ENCODE measurements around the gene PINK1.
"Not testable (repeated sequence)": the region's sequence is repeated elsewhere in the genome, so short reads cannot be mapped to it uniquely, and the experiment has no call there.

The PINK1 gene

GRCh38 chr1:20663365-20663764, 30.1 kb downstream of the PINK1 start:
- Histone ChIP-seq H3K4me1 (ENCODE audit: insufficient read depth, low read length) (peaks cover 11% of the 10 kb centered on the region; the same call in 1 of the 2 replicates), H3K9ac (ENCODE audit: low read depth, low read length) (no peak overlapping the region), H3K4me3 (ENCODE audit: low read length) (no peak overlapping the region), H3K27me3 (ENCODE audit: insufficient read depth, low read length) (no peaks in the 10 kb centered on the region), H3K27ac (ENCODE audit: low read depth, low read length) (no peak overlapping the region), H3K36me3 (ENCODE audit: insufficient read depth, low read length) (peaks cover 17% of the 10 kb centered on the region), H3K9me3 (ENCODE audit: insufficient read depth, low read depth, low read length) (no peaks in the 10 kb centered on the region)
- 84% methylated on average over 1 of the region's 1 CpG for WGBS

DNA sequence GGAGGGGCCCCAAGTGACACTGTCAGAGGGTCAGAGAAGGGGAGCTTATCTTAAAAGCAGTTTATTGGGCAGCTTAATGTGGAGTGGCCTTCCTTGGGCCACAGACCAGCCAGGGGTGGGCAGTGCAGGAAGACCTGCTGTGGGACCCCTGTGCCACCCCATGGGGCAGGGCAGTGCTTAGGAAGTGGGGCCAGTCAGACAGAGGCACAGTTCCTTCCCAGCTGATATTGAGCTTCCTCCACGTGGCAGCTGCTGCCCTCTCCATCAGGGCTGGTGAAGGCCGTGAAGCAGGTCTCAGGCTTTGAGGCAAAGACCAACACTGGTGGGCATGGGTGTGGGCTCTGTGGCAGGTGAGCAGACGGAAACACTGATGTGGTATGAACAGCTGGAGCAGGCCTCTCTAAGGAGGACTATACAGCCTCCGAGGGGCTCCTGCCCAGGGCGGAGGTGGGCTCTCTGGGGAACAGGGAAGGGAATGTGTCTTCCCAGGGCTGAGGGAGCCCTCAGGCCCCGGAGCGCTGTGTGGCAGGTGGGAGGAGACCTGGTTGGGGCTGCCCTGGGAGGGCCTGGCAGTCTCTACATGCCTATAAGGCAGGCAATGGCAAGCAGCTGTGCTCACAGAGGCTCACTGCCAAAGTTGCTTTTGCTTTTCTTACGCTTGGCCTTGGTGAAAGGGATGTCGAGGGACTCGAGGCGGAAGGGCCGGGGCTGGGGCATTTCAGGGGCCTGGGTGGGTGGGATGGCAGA, 30.9 kb downstream of the PINK1 start:
- no peak overlapping the region for H3K27ac ChIP-seq (ENCODE audit: low read depth, low read length)
- H3K9ac ChIP-seq (ENCODE audit: low read depth, low read length): no peak overlapping the region
- H3K4me1 ChIP-seq (ENCODE audit: insufficient read depth, low read length): peaks cover 11% of the 10 kb centered on the region; the same call in 1 of the 2 replicates
- no peaks in the 10 kb centered on the region for H3K27me3 ChIP-seq (ENCODE audit: insufficient read depth, low read length)
- H3K4me3 ChIP-seq (ENCODE audit: low read length): no peak overlapping the region
- peaks cover 9% of the 10 kb centered on the region for H3K36me3 ChIP-seq (ENCODE audit: insufficient read depth, low read length)
- no peaks in the 10 kb centered on the region for H3K9me3 ChIP-seq (ENCODE audit: insufficient read depth, low read depth, low read length)
- 88% methylated on average over 12 of the region's 12 CpGs for WGBS

- Histone ChIP-seq H3K9ac (ENCODE audit: low read depth, low read length) (no peak overlapping the region), H3K4me1 (ENCODE audit: insufficient read depth, low read length) (0 out of 2 replicates have a peak, but pooled peaks cover 4% of the 10 kb centered on the region), H3K4me3 (ENCODE audit: low read length) (no peak overlapping the region), H3K9me3 (ENCODE audit: insufficient read depth, low read depth, low read length) (no peaks in the 10 kb centered on the region), H3K36me3 (ENCODE audit: insufficient read depth, low read length) (no peaks in the 10 kb centered on the region), H3K27me3 (ENCODE audit: insufficient read depth, low read length) (no peaks in the 10 kb centered on the region), H3K27ac (ENCODE audit: low read depth, low read length) (no peak overlapping the region)
- 83% methylated on average over 12 of the region's 12 CpGs for WGBS
Observed at GRCh38 chr1:20665726-20666125, 32.5 kb downstream of the PINK1 start.

DNA sequence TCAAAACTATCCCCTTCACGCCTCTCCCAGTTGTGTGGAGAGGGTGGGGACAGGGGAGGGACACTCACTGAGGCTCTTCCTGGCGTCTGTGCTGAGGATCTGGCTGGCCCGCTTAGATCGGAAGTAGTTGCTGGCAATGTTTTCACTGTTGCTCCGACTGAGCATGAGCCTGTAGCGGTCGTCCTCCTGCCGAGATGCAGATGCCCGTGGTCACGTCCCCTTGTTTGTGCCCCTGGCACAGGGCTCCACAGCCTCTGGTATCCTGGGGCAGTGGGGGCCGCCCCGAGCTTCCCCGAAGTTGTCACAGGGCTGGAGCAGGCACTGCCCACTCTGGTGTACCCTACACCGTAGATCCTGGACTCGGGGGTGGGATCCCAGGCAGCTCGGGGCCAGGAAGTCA, 32.9 kb downstream of the PINK1 start:
- no peak overlapping the region for H3K9ac ChIP-seq (ENCODE audit: low read depth, low read length)
- H3K36me3 ChIP-seq (ENCODE audit: insufficient read depth, low read length): peaks cover 4% of the 10 kb centered on the region; the same call in 1 of the 2 replicates
- no peak overlapping the region for H3K27ac ChIP-seq (ENCODE audit: low read depth, low read length)
- no peaks in the 10 kb centered on the region for H3K27me3 ChIP-seq (ENCODE audit: insufficient read depth, low read length)
- no peaks in the 10 kb centered on the region for H3K9me3 ChIP-seq (ENCODE audit: insufficient read depth, low read depth, low read length)
- H3K4me1 ChIP-seq (ENCODE audit: insufficient read depth, low read length): 0 out of 2 replicates have a peak, but pooled peaks cover 4% of the 10 kb centered on the region
- H3K4me3 ChIP-seq (ENCODE audit: low read length): no peak overlapping the region
- WGBS: 83% methylated on average over 16 of the region's 16 CpGs

DNA sequence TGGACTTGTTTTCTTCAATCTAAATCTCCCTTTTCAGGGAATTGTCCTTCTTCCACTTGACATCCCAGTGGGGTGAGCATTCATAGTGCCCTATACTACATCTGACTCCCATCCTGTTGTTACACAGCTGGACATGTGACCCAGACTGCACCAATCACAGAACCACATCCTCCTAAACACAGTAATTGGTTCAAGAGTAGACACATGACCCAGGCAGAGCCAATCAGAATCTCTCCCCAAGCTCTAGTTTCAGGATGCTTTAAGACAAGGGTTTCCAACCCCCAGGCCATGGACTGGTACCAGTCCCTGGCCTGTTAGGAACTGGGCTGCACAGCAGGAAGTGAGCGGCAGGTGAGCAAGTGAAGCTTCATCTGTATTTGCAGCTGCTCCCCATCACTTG, 33.5 kb downstream of the PINK1 start:
- Histone ChIP-seq H3K9me3 (ENCODE audit: insufficient read depth, low read depth, low read length) (no peaks in the 10 kb centered on the region), H3K4me1 (ENCODE audit: insufficient read depth, low read length) (0 out of 2 replicates have a peak, but pooled peaks cover 4% of the 10 kb centered on the region), H3K36me3 (ENCODE audit: insufficient read depth, low read length) (peaks cover 6% of the 10 kb centered on the region; the same call in 1 of the 2 replicates), H3K4me3 (ENCODE audit: low read length) (no peak overlapping the region), H3K27me3 (ENCODE audit: insufficient read depth, low read length) (no peaks in the 10 kb centered on the region), H3K27ac (ENCODE audit: low read depth, low read length) (no peak overlapping the region), H3K9ac (ENCODE audit: low read depth, low read length) (no peak overlapping the region)
- WGBS: 100% methylated on average over 1 of the region's 1 CpG

GRCh38 chr1:20668581-20668980, 35.3 kb downstream of the PINK1 start:
- 95% methylated on average over 1 of the region's 1 CpG for WGBS
- no peaks in the 10 kb centered on the region for H3K9me3 ChIP-seq (ENCODE audit: insufficient read depth, low read depth, low read length)
- H3K4me1 ChIP-seq (ENCODE audit: insufficient read depth, low read length): no peaks in the 10 kb centered on the region
- peaks cover 6% of the 10 kb centered on the region; the same call in 1 of the 2 replicates for H3K36me3 ChIP-seq (ENCODE audit: insufficient read depth, low read length)
- no peak overlapping the region for H3K27ac ChIP-seq (ENCODE audit: low read depth, low read length)
- H3K4me3 ChIP-seq (ENCODE audit: low read length): no peak overlapping the region
- no peak overlapping the region for H3K9ac ChIP-seq (ENCODE audit: low read depth, low read length)
- no peaks in the 10 kb centered on the region for H3K27me3 ChIP-seq (ENCODE audit: insufficient read depth, low read length)

GRCh38 chr1:20670936-20671335, 37.7 kb downstream of the PINK1 start:
- Histone ChIP-seq H3K27ac (ENCODE audit: low read depth, low read length) (no peak overlapping the region), H3K4me3 (ENCODE audit: low read length) (no peak overlapping the region), H3K4me1 (ENCODE audit: insufficient read depth, low read length) (no peaks in the 10 kb centered on the region), H3K36me3 (ENCODE audit: insufficient read depth, low read length) (peaks cover 6% of the 10 kb centered on the region; the same call in 1 of the 2 replicates), H3K9me3 (ENCODE audit: insufficient read depth, low read depth, low read length) (no peaks in the 10 kb centered on the region), H3K27me3 (ENCODE audit: insufficient read depth, low read length) (no peaks in the 10 kb centered on the region), H3K9ac (ENCODE audit: low read depth, low read length) (no peak overlapping the region)
- WGBS: 95% methylated on average over 5 of the region's 5 CpGs

DNA sequence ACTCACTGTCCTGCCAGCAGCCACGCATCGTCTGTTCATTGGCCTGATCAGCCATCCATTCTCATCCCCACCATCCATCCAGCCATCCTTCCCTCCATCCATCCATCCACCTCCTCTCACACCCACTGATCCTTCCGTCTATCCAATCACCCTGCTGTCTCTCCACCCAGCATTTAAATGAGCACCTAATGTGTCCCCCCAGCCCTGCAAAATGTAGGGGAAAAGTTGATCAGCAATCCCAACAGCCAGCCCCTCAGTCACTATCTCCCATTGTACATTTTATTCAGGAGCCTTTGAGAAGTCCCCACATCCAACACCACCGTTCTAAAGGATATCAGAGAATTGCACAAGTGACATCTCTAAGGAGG, 39.0 kb downstream of the PINK1 start:
- 91% methylated on average over 4 of the region's 4 CpGs for WGBS
- Histone ChIP-seq H3K36me3 (ENCODE audit: insufficient read depth, low read length) (peaks cover 8% of the 10 kb centered on the region; the same call in 1 of the 2 replicates), H3K27ac (ENCODE audit: low read depth, low read length) (no peak overlapping the region), H3K4me1 (ENCODE audit: insufficient read depth, low read length) (no peaks in the 10 kb centered on the region), H3K27me3 (ENCODE audit: insufficient read depth, low read length) (no peaks in the 10 kb centered on the region), H3K4me3 (ENCODE audit: low read length) (no peak overlapping the region), H3K9ac (ENCODE audit: low read depth, low read length) (no peak overlapping the region), H3K9me3 (ENCODE audit: insufficient read depth, low read depth, low read length) (no peaks in the 10 kb centered on the region)

GRCh38 chr1:20673626-20674025, 40.4 kb downstream of the PINK1 start:
- not testable (repeated sequence) for H3K27me3 ChIP-seq (ENCODE audit: insufficient read depth, low read length); H3K4me3 ChIP-seq (ENCODE audit: low read length); H3K27ac ChIP-seq (ENCODE audit: low read depth, low read length); H3K9ac ChIP-seq (ENCODE audit: low read depth, low read length); H3K9me3 ChIP-seq (ENCODE audit: insufficient read depth, low read depth, low read length); H3K4me1 ChIP-seq (ENCODE audit: insufficient read depth, low read length)
- peaks cover 12% of the 10 kb centered on the region; the same call in 1 of the 2 replicates for H3K36me3 ChIP-seq (ENCODE audit: insufficient read depth, low read length)
- 93% methylated on average over 10 of the region's 11 CpGs for WGBS

DNA sequence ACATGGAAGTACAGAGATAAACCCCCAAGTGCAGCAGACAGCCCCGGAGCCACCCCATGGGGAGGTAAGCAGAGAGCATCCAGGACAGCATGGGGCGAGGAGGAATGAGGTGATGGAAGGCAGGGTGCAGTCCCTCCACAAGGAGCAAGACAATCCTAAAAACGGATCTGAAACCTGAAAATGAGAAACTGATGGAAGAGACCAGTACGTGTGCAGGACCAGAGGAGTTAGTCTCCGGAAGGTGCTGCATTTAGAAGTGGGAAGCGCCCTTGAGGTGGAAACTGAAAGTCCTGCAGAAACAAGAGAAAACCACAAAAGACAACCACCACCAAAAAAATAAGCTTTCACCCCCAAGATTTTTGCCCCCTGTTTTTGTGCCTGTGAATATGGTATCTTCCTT, 45.3 kb downstream of the PINK1 start:
- WGBS: 91% methylated on average over 6 of the region's 6 CpGs
- H3K4me3 ChIP-seq (ENCODE audit: low read length): no peak overlapping the region
- H3K4me1 ChIP-seq (ENCODE audit: insufficient read depth, low read length): no peaks in the 10 kb centered on the region
- H3K9ac ChIP-seq (ENCODE audit: low read depth, low read length): no peak overlapping the region
- H3K27ac ChIP-seq (ENCODE audit: low read depth, low read length): no peak overlapping the region
- H3K36me3 ChIP-seq (ENCODE audit: insufficient read depth, low read length): peaks cover 18% of the 10 kb centered on the region; the same call in 1 of the 2 replicates
- no peaks in the 10 kb centered on the region for H3K9me3 ChIP-seq (ENCODE audit: insufficient read depth, low read depth, low read length)
- no peaks in the 10 kb centered on the region for H3K27me3 ChIP-seq (ENCODE audit: insufficient read depth, low read length)

DNA sequence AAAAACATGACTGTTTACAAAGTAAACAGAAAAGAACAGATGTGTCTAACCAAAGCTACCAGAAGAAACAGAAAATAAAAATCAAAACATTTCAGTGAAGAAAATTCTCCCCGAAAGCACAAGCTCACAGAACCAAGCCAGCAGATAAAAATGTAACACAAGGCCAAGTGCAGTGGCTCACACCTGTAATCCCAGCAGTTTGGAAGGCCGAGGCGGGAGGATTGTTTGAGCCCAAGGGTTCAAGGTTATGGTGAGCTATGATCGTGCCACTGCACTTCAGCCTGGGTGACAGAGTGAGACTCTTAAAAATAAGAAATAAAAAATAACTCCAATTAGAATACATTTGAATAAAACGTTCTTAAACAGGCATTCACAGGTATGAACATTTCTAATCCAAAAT, 47.0 kb downstream of the PINK1 start:
- Histone ChIP-seq H3K9me3 (ENCODE audit: insufficient read depth, low read depth, low read length) (no peaks in the 10 kb centered on the region), H3K27me3 (ENCODE audit: insufficient read depth, low read length) (no peaks in the 10 kb centered on the region), H3K36me3 (ENCODE audit: insufficient read depth, low read length) (peaks cover 18% of the 10 kb centered on the region; the same call in 1 of the 2 replicates), H3K9ac (ENCODE audit: low read depth, low read length) (no peak overlapping the region), H3K27ac (ENCODE audit: low read depth, low read length) (no peak overlapping the region), H3K4me1 (ENCODE audit: insufficient read depth, low read length) (no peaks in the 10 kb centered on the region), H3K4me3 (ENCODE audit: low read length) (no peak overlapping the region)
- WGBS: 95% methylated on average over 3 of the region's 5 CpGs
